OCI-LY3 (cell line): ENCODE measurements around the gene SIDT2.

Source experiments
- H2AFZ ChIP-seq: fragments of 200-600, 300-600 bp; shearing (Covaris generic); 2 replicates; pipeline ENCODE4 v1.6.0; 2014; ENCODE audit warnings: antibody characterized with exemption, low read depth, low read length
- H3K27ac ChIP-seq: fragments of 200-600, 300-600 bp; sonication (generic); 2 replicates; pipeline ENCODE4 v1.5.1; 2014; ENCODE audit warnings: mild to moderate bottlenecking, low read length, moderate library complexity, mixed read lengths
- H3K27me3 ChIP-seq: fragments of 200-600, 300-600 bp; sonication (generic); 2 replicates; pipeline ENCODE4 v1.6.1; 2014; ENCODE audit warnings: low read depth, low read length, mixed read lengths
- H3K36me3 ChIP-seq: fragments of 200-600, 300-600 bp; sonication (generic); replicated peaks from 2 replicates; pipeline ENCODE3; 2014; ENCODE audit warnings: low read depth, low read length, mixed read lengths
- H3K4me1 ChIP-seq: fragments of 300-600, 200-600 bp; sonication (generic); 2 replicates; pipeline ENCODE4 v1.6.1; 2014; ENCODE audit warnings: low read length, mixed read lengths
- H3K4me2 ChIP-seq: fragments of 200-600, 300-600 bp; sonication (generic); 2 replicates; pipeline ENCODE4 v1.6.1; 2014; ENCODE audit warnings: low read length, mixed read lengths
- H3K4me3 ChIP-seq: fragments of 300-600, 200-600 bp; sonication (generic); 2 replicates; pipeline ENCODE4 v1.5.1; 2014; ENCODE audit warnings: antibody characterized with exemption, mild to moderate bottlenecking, low read length, moderate library complexity
- H3K79me2 ChIP-seq: fragments of 300-600, 200-600 bp; shearing (Covaris generic); 2 replicates; pipeline ENCODE4 v1.6.1; 2014; ENCODE audit warnings: mild to moderate bottlenecking, low read length, mixed read lengths
- H3K9ac ChIP-seq: fragments of 300-600, 200-600 bp; shearing (Covaris generic); 2 replicates; pipeline ENCODE4 v1.6.0; 2014; ENCODE audit warnings: mild to moderate bottlenecking, low read length, moderate library complexity
- H3K9me3 ChIP-seq: fragments of 200-600, 300-600 bp; shearing (Covaris generic); 2 replicates; pipeline ENCODE4 v1.6.1; 2014; ENCODE audit warnings: low read length, mixed read lengths; ENCODE audit not compliant: insufficient read depth
- H4K20me1 ChIP-seq: fragments of 200-600, 300-600 bp; sonication (generic); 2 replicates; pipeline ENCODE4 v1.6.1; 2016; ENCODE audit warnings: low read length, mixed read lengths; ENCODE audit not compliant: insufficient read depth
- EZH2phosphoT487 ChIP-seq: fragments of 200-600 bp; shearing (Covaris generic); IDR thresholded peaks from 2 replicates; pipeline ENCODE4 v1.6.1; 2018; ENCODE audit warnings: antibody characterized with exemption, mixed run types, low read depth
- TF ChIP-seq, protein P1 (sequence below): fragments of 200-600, 300-600 bp; sonication (generic); IDR thresholded peaks from 2 replicates; pipeline ENCODE4 v1.5.1; 2014; ENCODE audit warnings: antibody characterized with exemption, low read length, low read depth

The SIDT2 gene

DNA sequence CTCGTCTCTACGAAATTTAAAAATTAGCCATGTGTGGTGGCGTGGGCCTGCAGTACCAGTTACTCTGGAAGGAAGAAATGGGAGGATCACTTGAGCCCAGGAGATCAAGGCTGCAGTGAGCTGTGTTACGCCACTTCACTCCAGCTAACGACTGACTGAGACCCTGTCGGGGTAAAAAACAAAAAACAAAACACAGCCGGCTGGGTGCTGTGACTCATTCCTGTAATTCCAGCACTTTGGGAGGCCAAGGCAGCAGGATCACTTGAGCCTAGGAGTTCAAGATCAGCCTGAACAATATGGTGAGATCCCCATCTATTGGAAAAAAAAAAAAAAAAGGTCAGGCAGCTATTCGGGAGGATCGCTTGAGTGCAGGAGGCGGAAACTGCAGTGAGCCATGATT, 32.0 kb upstream of the SIDT2 start:
- Histone ChIP-seq H2AFZ (no peak overlapping the region), H3K4me3 (no peak overlapping the region), H4K20me1 (peaks cover 51% of the 10 kb centered on the region), H3K27me3 (no peaks in the 10 kb centered on the region), H3K9ac (no peak overlapping the region), H3K4me1 (peaks cover 8% of the 10 kb centered on the region), H3K9me3 (no peaks in the 10 kb centered on the region), H3K36me3 (peaks cover 29% of the 10 kb centered on the region), H3K79me2 (peaks cover 73% of the 10 kb centered on the region), H3K4me2 (no peak overlapping the region), H3K27ac (no peak overlapping the region)
- TF ChIP-seq EZH2phosphoT487, result no peak
- TF ChIP-seq, protein P1, sequence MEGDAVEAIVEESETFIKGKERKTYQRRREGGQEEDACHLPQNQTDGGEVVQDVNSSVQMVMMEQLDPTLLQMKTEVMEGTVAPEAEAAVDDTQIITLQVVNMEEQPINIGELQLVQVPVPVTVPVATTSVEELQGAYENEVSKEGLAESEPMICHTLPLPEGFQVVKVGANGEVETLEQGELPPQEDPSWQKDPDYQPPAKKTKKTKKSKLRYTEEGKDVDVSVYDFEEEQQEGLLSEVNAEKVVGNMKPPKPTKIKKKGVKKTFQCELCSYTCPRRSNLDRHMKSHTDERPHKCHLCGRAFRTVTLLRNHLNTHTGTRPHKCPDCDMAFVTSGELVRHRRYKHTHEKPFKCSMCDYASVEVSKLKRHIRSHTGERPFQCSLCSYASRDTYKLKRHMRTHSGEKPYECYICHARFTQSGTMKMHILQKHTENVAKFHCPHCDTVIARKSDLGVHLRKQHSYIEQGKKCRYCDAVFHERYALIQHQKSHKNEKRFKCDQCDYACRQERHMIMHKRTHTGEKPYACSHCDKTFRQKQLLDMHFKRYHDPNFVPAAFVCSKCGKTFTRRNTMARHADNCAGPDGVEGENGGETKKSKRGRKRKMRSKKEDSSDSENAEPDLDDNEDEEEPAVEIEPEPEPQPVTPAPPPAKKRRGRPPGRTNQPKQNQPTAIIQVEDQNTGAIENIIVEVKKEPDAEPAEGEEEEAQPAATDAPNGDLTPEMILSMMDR, result no peak

- Histone ChIP-seq H3K4me1 (no peaks in the 10 kb centered on the region), H3K36me3 (peaks cover 45% of the 10 kb centered on the region), H3K27ac (no peak overlapping the region), H3K4me2 (no peak overlapping the region), H3K9ac (no peak overlapping the region), H3K79me2 (peaks cover 99% of the 10 kb centered on the region), H3K27me3 (no peaks in the 10 kb centered on the region), H3K4me3 (no peak overlapping the region), H2AFZ (no peak overlapping the region), H4K20me1 (peaks cover 62% of the 10 kb centered on the region), H3K9me3 (no peaks in the 10 kb centered on the region)
- no peak for TF ChIP-seq EZH2phosphoT487
- TF ChIP-seq, protein P1, result no peak
Observed at GRCh38 chr11:117152066-117152465, 26.5 kb upstream of the SIDT2 start.

- H3K36me3 ChIP-seq, result peaks cover 41% of the 10 kb centered on the region
- no peak overlapping the region for H3K9ac ChIP-seq
- H4K20me1 ChIP-seq, result peaks cover 58% of the 10 kb centered on the region
- no peak overlapping the region for H3K27ac ChIP-seq
- peaks cover 98% of the 10 kb centered on the region for H3K79me2 ChIP-seq
- no peak overlapping the region for H3K4me3 ChIP-seq
- TF ChIP-seq, protein P1, result no peak
- TF ChIP-seq EZH2phosphoT487, result no peak
- H3K9me3 ChIP-seq, result no peaks in the 10 kb centered on the region
- no peaks in the 10 kb centered on the region for H3K27me3 ChIP-seq
- no peak overlapping the region for H3K4me2 ChIP-seq
- H2AFZ ChIP-seq, result no peak overlapping the region
- H3K4me1 ChIP-seq, result no peaks in the 10 kb centered on the region; the same call in 1 of the 2 replicates
Observed at GRCh38 chr11:117154468-117154867, 24.1 kb upstream of the SIDT2 start.

DNA sequence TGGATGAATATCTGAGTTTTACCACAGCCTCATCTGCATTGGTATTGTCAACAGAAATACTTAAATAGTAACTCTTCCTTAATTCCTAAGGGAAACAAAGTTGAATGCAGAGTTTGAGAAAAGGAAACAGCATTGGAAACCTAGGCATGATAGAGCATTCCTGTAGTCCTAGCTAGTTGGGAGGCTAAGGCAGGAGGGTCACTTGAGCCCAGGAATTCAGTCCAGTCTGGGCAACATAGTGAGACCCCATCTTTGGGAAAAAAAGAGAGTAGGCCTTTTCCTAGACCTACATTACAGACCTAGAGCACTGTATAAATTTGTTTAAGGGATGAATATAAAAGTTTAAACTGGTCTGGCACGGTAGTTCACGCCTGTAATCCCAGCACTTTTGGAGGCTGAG, 21.0 kb upstream of the SIDT2 start:
- no peak overlapping the region for H3K27ac ChIP-seq
- H2AFZ ChIP-seq, result no peak overlapping the region
- peaks cover 46% of the 10 kb centered on the region for H3K36me3 ChIP-seq
- H3K9me3 ChIP-seq, result no peaks in the 10 kb centered on the region
- H3K79me2 ChIP-seq, result peaks cover 91% of the 10 kb centered on the region
- H3K4me3 ChIP-seq, result no peak overlapping the region
- H4K20me1 ChIP-seq, result peaks cover 38% of the 10 kb centered on the region
- no peak overlapping the region for H3K4me2 ChIP-seq
- H3K4me1 ChIP-seq, result peaks cover 16% of the 10 kb centered on the region
- no peak for TF ChIP-seq EZH2phosphoT487
- TF ChIP-seq, protein P1, result no peak
- H3K27me3 ChIP-seq, result no peaks in the 10 kb centered on the region
- no peak overlapping the region for H3K9ac ChIP-seq
